Thyroid gland (tissue), 4 donors: ENCODE data around the gene MTHFD1L. TPM values are rescaled to one million over a fixed set of nuclear protein-coding genes. Genes with fewer than 3 reads are reported as not detected.

Experiments used
- DNase-seq, 2 donors: peaks; one replicate each; pipeline ENCODE4 v3.0.0-alpha.2; 2019
- H3K27ac ChIP-seq, 3 donors: fragments of 200-600 bp; sonication (generic); 1 replicate in 2 of 3; 2 replicates in 1 of 3; pipeline ENCODE4 v1.5.1; 2016 to 2019; ENCODE audit warnings: mild to moderate bottlenecking in 1 of 3, moderate library complexity in 1 of 3
- H3K27me3 ChIP-seq: fragments of 200-600 bp; sonication (generic); one replicate; pipeline ENCODE4 v1.5.1; 2019
- H3K36me3 ChIP-seq, 2 donors: fragments of 200-600 bp; sonication (generic); one replicate each; pipeline ENCODE4 v1.5.1; 2016 to 2019
- H3K4me1 ChIP-seq, 2 donors: fragments of 200-600 bp; sonication (generic); one replicate each; pipeline ENCODE4 v1.5.1; 2017 to 2019
- H3K4me3 ChIP-seq, 3 donors: fragments of 200-600 bp; sonication (generic); replicated peaks in 1 of 3; 1 replicate in 2 of 3; 2 replicates in 1 of 3; pipeline ENCODE4 v1.5.1; 2016; ENCODE audit warnings: mild to moderate bottlenecking in 1 of 3
- H3K9me3 ChIP-seq: fragments of 200-600 bp; sonication (generic); one replicate; pipeline ENCODE4 v1.5.1; 2017
- POLR2A ChIP-seq, 2 donors: fragments of 450-650 bp; IDR thresholded peaks; one replicate each; pipeline ENCODE4 v1.6.1; 2017; ENCODE audit warnings: antibody characterized with exemption in 2 of 2, mild to moderate bottlenecking in 2 of 2, moderate library complexity in 1 of 2
- WGBS, 2 donors: methylation state at CpG; one replicate each; pipeline ENCODE4 v1.1.5; 2017; 5-methylcytosine and 5-hydroxymethylcytosine counted together
- intact Hi-C: fragments of 100-400 bp; cut with DNase I; formaldehyde crosslinking; loops from one replicate; pipeline ENCODE4 v1.15.1; 2023
- total RNA-seq, 4 donors: library from RNA; depleted of rRNA; stranded (reverse); fragments of >200 nt; gene quantifications; one replicate each; pipeline ENCODE4 v1.2.3, GENCODE V29; 2016
- TF ChIP-seq, protein P1 (sequence below), 6 experiments: fragments of 200-600 bp in 3 of 6; fragments of 450-650 bp in 3 of 6; sonication (generic) in 3 of 6; IDR thresholded peaks; one replicate each; pipeline ENCODE4 v1.5.1; 2016 to 2019; ENCODE audit warnings: antibody characterized with exemption in 6 of 6, mild to moderate bottlenecking in 2 of 6, inconsistent platforms in 1 of 6, moderate library complexity in 1 of 6

MTHFD1L gene
- total RNA-seq, 4 donors from 2014 or later, result 8.7 to 14.6 (median 11.0) TPM

DNA sequence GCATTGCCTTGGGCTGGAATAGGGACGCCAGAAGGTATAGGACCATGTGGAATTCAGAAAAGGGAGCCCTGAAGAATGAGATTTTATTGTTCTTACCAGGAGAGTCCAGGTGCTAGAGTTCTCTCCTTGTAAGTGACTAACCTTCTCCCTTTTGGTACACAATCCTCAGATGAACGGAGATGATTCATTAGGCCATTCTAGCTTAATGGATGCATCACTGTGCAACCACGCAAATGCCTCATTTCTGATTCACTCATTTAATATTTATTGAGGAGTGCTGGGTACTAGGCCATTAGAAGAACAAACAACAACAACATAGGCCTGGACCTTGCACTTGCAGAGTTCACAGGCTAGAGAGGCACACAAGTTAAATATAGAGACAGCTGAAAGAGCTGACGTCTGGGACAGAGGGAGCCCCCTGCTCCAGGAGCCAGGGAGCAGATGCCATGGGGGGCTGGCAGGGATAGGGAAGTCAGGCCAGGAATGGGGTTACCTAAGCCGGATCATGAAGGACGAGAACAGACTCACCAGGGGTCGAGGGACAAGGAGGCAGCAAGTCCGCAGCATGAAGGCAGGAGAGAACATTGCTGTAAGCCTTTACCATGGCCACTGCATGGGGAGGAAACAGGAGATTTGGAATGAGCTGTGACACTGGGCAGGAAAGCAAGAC, 194.7 kb downstream of the MTHFD1L start:
- no peak overlapping the region for H3K27ac ChIP-seq
- H3K36me3 ChIP-seq, result no peaks in the 10 kb centered on the region
- no peak overlapping the region for H3K4me3 ChIP-seq
- H3K4me1 ChIP-seq, result peaks cover 0 to 17% of the 10 kb centered on the region in 2 donors
- TF ChIP-seq, protein P1, sequence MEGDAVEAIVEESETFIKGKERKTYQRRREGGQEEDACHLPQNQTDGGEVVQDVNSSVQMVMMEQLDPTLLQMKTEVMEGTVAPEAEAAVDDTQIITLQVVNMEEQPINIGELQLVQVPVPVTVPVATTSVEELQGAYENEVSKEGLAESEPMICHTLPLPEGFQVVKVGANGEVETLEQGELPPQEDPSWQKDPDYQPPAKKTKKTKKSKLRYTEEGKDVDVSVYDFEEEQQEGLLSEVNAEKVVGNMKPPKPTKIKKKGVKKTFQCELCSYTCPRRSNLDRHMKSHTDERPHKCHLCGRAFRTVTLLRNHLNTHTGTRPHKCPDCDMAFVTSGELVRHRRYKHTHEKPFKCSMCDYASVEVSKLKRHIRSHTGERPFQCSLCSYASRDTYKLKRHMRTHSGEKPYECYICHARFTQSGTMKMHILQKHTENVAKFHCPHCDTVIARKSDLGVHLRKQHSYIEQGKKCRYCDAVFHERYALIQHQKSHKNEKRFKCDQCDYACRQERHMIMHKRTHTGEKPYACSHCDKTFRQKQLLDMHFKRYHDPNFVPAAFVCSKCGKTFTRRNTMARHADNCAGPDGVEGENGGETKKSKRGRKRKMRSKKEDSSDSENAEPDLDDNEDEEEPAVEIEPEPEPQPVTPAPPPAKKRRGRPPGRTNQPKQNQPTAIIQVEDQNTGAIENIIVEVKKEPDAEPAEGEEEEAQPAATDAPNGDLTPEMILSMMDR (IDR thresholded peaks at IDR 0.05), result no peak
- TF ChIP-seq POLR2A (IDR thresholded peaks at IDR 0.05), result no peak
- WGBS, 2 donors, result 96 to 97% methylated on average over 8 of the region's 8 CpGs
- intact Hi-C loops, result no loop called here
- H3K27me3 ChIP-seq, result no peaks in the 10 kb centered on the region
- DNase-seq, result no peak
- H3K9me3 ChIP-seq, result no peaks in the 10 kb centered on the region

DNA sequence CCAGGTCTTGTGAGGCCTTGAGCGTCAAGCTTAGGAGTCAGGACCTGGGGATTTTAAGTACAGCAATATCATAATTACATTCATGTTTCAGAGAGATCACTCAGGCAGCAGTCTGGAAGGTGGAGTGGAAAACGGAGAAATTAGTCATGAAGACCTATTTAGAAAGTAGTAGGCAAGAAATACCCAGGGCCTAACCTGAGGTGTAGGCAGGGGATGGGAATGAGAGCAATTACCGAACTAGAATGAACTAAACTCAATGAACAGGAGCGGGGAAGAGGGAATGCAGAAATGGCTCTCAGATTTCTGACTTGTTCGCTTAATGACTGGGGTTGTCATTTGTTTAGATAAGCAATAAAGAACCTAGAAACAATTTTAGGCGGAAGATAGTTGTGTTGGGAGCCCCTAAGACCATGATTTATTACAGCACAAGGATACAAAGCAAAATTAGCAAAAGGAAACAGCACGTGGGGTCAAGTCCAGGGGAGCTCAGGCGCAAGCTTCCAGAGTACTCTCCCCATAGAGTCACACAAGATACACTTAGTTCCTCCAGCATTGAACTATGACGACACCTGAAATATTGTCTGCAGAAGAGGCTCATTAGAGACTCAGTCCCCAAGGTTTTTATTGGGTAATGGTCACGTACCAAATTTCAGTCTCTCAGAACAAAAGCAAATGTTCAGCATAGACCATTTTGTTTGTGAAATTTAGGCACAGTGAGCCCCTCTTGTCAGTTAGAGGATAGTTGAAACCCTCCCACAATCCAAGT, 195.4 kb downstream of the MTHFD1L start:
- no peak overlapping the region for H3K27ac ChIP-seq
- peaks cover 0 to 12% of the 10 kb centered on the region in 2 donors for H3K4me1 ChIP-seq

DNA sequence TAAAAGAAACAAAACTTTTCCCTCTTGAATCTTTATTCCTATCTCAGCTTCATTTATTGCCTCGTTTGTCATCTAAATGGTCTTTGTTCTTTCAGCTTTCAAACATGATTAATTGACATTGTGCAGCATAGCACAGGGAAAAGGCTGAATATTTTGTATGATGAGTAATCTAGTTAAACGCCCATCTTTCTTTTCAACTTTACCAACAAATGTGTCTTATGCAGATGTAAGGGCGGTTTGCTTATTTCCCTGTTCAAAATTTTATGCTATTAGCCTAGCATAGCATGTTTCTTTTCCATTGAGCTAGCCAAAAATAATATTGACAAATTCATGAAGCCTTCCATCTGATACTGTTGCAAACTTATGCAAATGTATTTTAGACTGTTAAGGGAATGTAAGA, 197.8 kb downstream of the MTHFD1L start:
- no peak overlapping the region for H3K27ac ChIP-seq
- H3K27me3 ChIP-seq, result no peaks in the 10 kb centered on the region
- no peak for DNase-seq
- intact Hi-C loops, result no loop called here
- no peaks in the 10 kb centered on the region for H3K36me3 ChIP-seq
- peaks cover 7 to 13% of the 10 kb centered on the region in 2 donors for H3K4me1 ChIP-seq
- H3K9me3 ChIP-seq, result no peaks in the 10 kb centered on the region
- TF ChIP-seq, protein P1 (IDR thresholded peaks at IDR 0.05), result no peak
- no peak for TF ChIP-seq POLR2A (IDR thresholded peaks at IDR 0.05)
- no peak overlapping the region for H3K4me3 ChIP-seq
- 76 to 79% methylated on average over 3 of the region's 3 CpGs for WGBS, 2 donors

More for the DNA sequence above, 195.4 kb downstream of the MTHFD1L start:
- Histone ChIP-seq H3K4me3 (no peak overlapping the region), H3K36me3 (no peaks in the 10 kb centered on the region), H3K27me3 (no peaks in the 10 kb centered on the region), H3K9me3 (no peaks in the 10 kb centered on the region)
- no peak for TF ChIP-seq POLR2A (IDR thresholded peaks at IDR 0.05)
- TF ChIP-seq, protein P1 (IDR thresholded peaks at IDR 0.05), result no peak
- intact Hi-C loops, result no loop called here
- DNase-seq, result no peak
- 95% methylated on average over 10 of the region's 10 CpGs for WGBS, 2 donors

DNA sequence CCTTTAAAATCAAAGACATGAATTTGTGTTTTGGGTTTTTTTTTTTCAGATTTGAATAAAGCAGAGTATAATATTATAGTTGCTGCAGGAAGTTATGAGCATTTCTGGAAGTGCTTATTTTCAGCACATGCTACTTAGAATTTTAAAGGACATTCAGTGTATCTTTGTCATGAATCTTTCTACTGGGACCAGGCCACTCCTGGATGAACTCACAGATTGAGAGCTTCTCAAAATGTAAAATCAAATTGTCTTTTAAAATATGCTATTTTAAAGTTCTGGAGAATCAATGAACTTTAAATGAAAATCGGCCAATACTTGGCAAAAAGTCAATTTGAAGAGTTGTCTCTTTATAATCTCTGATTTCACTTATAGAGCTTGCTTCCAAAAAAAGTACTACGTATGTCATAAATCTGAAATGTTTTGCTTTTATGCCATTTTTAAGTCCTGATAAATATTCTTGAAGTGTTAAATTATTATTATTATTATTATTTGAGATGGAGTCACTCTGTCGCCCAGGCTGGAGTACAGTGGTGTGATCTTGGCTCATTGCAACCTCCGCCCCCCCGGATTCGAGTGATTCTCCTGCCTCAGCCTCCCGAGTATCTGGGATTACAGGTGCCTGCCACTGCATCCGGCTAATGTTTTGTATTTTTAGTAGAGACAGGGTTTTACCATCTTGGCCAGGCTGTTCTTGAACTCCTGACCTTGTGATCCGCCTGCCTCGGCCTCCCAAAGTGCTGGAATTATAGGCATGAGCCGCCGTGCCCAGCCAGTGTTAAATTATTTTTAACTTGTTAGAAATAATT, 198.5 kb downstream of the MTHFD1L start:
- intact Hi-C loops, result no loop called here
- Histone ChIP-seq H3K4me1 (peaks cover 10 to 20% of the 10 kb centered on the region in 2 donors), H3K27ac (no peak overlapping the region)

More for the DNA sequence above, 198.5 kb downstream of the MTHFD1L start:
- Histone ChIP-seq H3K4me3 (no peak overlapping the region), H3K9me3 (no peaks in the 10 kb centered on the region), H3K27me3 (no peaks in the 10 kb centered on the region), H3K36me3 (no peaks in the 10 kb centered on the region)
- TF ChIP-seq, protein P1 (IDR thresholded peaks at IDR 0.05), result no peak
- no peak for TF ChIP-seq POLR2A (IDR thresholded peaks at IDR 0.05)
- 85 to 92% methylated on average over 12 of the region's 12 CpGs for WGBS, 2 donors
- no peak for DNase-seq
